Myocyte (in vitro differentiated cells): ENCODE data around the gene SEMA5B. TPM values are rescaled to one million over a fixed set of nuclear protein-coding genes. Genes with fewer than 3 reads are reported as not detected.

Experiments
- DNase-seq: peaks from one replicate; pipeline ENCODE4 v3.0.0-alpha.2; 2012; ENCODE audit warnings: low read depth
- polyA plus RNA-seq: library from polyadenylated mRNA; unstranded; fragments of >200 nt; gene quantifications from one replicate; pipeline ENCODE4 v1.2.1, GENCODE V29; 2012; ENCODE audit warnings: missing spikeins
- total RNA-seq: library from RNA; depleted of rRNA; stranded (reverse); fragments of >200 nt; gene quantifications from 2 replicates; pipeline ENCODE4 v1.2.3, GENCODE V29; 2014

Gene SEMA5B
- 0.08 and 0.94 TPM in 2 replicates for total RNA-seq
- 0.04 TPM for polyA plus RNA-seq

GRCh38 chr3:123027292-123028232 is at the start of gene SEMA5B:
Gene SEMA5B (minus strand): TSS chr3:123027763. CDS start chr3:122961263, 66,500 bp downstream.
- DNase-seq = no peak

GRCh38 chr3:123076496-123077418 is 49.2 kb upstream of the SEMA5B start:
- no peak for DNase-seq

- DNase-seq = no peak
These were observed 48.5 kb upstream of the SEMA5B start for GRCh38 chr3:123076112-123076495.

- no peak for DNase-seq
These were observed 47.8 kb upstream of the SEMA5B start for GRCh38 chr3:123075359-123075758.

GRCh38 chr3:123072564-123072963 is 45.0 kb upstream of the SEMA5B start:
- DNase-seq = no peak

GRCh38 chr3:123072152-123072551 is 44.6 kb upstream of the SEMA5B start:
- no peak for DNase-seq

- DNase-seq = no peak
These were observed 44.0 kb upstream of the SEMA5B start for GRCh38 chr3:123071581-123071980.

- no peak for DNase-seq
These were observed 43.6 kb upstream of the SEMA5B start for GRCh38 chr3:123071146-123071545.

GRCh38 chr3:123070510-123070909 is 42.9 kb upstream of the SEMA5B start:
- DNase-seq = no peak

- no peak for DNase-seq
These were observed 41.2 kb upstream of the SEMA5B start for GRCh38 chr3:123068601-123069381.

- no peak for DNase-seq
These were observed 40.4 kb upstream of the SEMA5B start for GRCh38 chr3:123067689-123068600.

GRCh38 chr3:123066896-123067688 is 39.5 kb upstream of the SEMA5B start, which contains the start of gene PDIA5:
Gene PDIA5 (plus strand): TSS chr3:123067025. CDS start chr3:123067165, 140 bp downstream.
- DNase-seq = peak; percentile 93

GRCh38 chr3:123066599-123066895 is 39.0 kb upstream of the SEMA5B start:
- no peak for DNase-seq

- DNase-seq = no peak
These were observed 37.4 kb upstream of the SEMA5B start for GRCh38 chr3:123064914-123065313.

- no peak for DNase-seq
These were observed 36.9 kb upstream of the SEMA5B start for GRCh38 chr3:123064506-123064905.

GRCh38 chr3:123063034-123063433 is 35.5 kb upstream of the SEMA5B start:
- no peak for DNase-seq

- DNase-seq = no peak
These were observed 34.3 kb upstream of the SEMA5B start for GRCh38 chr3:123061856-123062255.

- DNase-seq = no peak
These were observed 32.5 kb upstream of the SEMA5B start for GRCh38 chr3:123060054-123060453.

- DNase-seq = no peak
These were observed 30.9 kb upstream of the SEMA5B start for GRCh38 chr3:123058505-123058904.
